A549 (cell line): ENCODE data around the gene CNTNAP5.

Experiments
- CTCF ChIP-seq: fragments of >200 bp; sonication (Bioruptor Twin); formaldehyde crosslinking; IDR thresholded peaks from 3 replicates; pipeline ENCODE4 v1.5.1; 2016
- TP53 ChIP-seq: fragments of 250-450 bp; sonication (Bioruptor Pico); IDR thresholded peaks from 2 replicates; pipeline ENCODE4 v1.5.0; 2021; ENCODE audit warnings: mild to moderate bottlenecking, moderate library complexity

- TF ChIP-seq CTCF (no peak), TP53 (CRISPR knock-in tag) (no peak)
Measured at GRCh38 chr2:124081154-124081716, 56.1 kb downstream of the CNTNAP5 start.
